GM21390 (cell line): Measurements from ENCODE around the gene NAP1L4.

ENCODE experiments used
- ATAC-seq: cut with Tn5 transposase; IDR thresholded peaks from one replicate; pipeline ENCODE4 v1.9.1; 2021; ENCODE audit not compliant: unreplicated experiment

NAP1L4 gene

DNA sequence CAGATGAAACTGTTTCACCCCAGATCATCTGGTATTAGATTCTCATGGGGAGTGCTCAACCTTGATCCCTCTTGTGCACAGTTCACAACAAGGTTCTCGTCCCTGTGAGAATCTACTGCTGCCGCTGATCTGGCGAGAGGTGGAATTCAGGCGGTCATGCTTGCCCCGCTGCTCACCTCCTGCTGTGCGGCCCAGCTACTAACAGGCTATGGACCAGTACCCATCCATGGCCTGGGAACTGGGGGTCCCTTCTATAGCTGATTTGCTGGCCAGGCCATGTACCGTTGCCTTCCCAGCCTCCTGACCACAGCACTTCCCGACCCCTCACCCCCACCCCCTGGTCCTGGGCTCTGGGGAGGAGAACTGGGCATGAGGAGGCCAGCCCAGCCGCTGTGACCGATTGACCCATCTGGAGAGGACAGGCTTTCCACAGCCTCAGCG lies 65.5 kb downstream of the NAP1L4 start:
- no peak for ATAC-seq

DNA sequence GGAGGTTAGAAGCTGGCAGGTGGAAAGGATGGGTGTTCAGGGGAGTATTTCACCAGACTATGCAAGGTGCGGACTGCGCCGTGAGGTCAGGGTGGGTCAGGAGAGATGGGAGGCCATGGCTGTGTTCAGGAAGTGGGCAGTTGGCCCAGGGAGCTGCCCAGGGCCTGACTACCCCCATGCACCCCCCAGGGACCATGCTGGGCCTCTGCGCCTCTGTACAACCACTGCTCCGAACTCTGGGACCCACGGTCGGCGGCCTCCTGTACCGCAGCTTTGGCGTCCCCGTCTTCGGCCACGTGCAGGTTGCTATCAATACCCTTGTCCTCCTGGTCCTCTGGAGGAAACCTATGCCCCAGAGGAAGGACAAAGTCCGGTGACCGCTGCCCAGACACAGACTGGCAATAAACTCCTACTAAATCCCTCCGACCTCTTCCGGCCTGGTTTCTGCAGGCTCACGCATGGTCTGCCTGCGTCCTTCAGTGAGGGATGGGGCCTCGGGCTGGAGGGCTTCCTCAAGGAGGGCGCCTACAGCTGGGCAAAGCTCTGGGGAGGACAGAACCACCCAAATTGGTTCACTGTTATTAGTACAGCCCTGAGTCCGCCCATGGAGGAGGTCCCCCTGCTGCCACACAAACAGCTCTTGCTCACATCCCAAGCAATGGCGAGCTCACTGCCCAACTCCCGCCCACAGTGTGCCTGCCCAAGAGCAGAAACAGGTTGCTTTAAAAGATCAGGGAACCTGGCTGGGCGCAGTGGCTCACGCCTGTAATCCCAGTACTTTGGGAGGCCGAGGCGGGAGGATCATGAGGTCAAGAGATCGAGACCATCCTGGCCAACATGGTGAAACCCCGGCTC lies 67.1 kb downstream of the NAP1L4 start:
- no peak for ATAC-seq

DNA sequence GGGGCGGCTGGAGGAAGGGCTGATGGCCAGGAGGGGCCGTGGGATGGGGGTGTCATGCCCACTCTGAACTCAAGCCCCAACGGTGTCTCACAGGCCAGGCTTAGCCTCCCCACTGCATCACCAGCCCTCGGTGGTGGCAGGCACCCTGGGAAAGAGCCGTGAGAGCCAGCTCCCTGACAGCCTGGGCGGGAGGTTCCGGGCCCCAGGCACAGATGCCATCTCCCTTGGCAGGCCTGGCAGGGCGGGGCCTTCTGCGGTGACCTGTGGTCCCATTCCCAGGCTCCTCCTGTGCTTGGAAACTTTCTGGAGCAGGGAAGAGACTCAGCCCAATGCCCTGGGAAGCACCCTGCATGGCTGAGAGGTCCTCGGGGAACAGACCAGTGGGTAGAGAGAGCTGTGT lies 67.7 kb downstream of the NAP1L4 start:
- no peak for ATAC-seq

DNA sequence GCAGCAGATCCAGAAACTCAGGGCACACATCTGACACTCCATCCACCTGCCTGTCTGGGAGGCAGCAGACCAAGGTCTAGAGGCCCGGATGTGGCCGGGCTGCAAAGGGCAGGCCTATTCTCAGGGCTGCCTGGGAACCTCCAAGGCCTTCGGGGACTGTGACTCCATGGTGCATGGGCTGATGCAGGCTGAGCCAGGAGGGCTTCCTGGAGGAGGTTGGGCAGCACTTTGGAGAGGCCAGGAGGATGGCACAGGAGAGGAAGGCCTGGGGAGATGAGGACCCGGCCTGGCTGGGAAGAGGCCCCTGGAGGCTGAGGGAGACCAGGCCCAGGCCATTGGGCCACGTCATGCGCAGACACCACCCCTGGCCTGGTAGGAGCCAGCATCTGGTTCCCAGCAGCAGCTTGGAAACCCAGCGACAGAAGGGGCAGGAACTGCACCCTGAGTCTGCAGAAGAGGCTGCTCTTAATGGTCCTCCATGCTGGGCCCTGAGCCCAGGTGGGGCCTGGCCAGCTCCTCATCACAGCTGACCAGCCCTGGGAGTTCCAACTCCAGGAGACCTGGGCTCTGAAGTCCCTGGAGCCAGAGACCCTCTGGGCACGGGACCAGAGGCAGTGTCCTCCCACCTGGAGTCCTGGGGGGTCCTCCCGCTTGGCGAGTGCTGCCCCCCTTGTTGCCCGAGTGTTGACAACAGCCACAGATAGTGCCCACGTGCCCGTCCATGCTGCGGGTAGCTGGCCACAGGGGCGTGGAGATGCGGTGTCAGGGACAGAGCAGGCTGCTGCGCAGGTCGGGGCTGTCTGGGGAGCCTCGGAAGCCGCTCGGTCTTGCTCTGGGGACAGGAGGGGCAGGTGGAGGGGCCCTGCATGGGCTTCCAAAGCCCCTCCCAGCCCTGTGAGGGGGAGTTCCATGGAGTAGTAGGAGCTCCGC lies 68.4 kb downstream of the NAP1L4 start:
- no peak for ATAC-seq

DNA sequence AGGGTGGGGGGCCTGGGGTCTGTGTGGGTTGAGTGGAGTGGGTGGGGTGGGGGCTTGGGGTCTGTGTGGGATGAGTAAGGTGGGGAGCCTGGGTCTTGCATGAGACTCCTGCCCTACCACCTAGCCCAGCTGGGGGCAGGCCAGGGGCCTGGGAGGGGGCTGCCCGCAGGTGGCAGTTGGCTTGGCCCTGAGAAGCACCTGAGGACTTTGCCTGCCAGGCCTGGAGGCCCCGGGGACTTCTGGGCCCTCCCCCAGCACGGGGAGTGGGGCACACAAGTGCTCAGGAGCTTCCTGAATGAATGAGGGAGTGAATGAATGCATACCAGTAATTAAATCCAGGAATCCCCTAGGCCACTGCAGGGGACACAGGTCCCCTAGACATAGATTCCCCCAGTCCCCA lies 69.5 kb downstream of the NAP1L4 start:
- no peak for ATAC-seq

DNA sequence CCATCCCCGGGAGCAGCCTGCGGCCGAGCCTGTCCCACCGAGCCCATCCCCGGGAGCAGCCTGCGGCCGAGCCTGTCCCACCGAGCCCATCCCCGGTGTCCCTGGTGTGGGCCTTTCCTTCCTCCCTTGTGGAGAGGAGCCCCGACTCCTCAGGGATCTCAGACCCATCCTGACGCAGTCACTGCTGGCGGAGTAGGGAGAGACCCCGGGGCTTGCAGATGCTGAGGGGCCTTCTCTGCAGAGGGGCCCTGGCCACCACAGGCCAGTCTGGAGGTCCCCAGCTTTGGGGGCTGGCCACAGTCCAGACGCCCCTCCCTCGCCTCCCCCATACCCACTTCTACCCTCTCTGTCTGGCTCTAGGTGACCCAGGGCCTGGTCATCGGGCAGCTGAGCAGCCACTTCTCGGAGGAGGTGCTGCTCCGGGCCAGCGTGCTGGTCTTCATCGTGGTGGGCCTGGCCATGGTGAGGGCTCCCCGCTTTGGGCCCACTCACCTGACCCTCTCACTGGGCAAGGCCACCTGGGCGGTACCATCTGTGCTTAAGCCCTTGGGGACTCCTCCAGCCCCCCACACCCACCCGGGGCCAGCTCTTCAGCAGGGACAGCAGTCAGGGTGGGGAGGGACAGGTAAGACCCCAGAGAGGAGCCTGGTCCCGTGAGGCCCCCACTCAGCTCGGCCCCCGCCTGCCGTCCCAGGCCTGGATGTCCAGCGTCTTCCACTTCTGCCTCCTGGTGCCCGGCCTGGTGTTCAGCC lies 70.2 kb downstream of the NAP1L4 start:
- ATAC-seq = no peak

DNA sequence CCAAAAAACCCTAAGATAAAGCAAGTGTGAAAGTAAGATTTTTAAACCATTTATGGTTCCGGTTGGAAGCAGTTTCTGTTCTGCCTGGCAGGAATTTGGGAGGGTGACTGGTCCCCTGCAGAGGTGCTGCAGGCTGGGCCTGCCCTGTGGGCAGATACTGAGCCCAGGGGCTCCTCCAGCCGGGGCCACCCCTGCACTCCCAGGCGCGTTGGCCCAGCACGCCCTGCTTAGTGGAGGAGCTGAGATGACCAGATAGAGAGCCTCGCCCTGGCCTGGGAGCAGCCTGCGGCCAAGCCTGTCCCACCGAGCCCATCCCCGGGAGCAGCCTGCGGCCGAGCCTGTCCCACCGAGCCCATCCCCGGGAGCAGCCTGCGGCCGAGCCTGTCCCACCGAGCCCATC lies 70.9 kb downstream of the NAP1L4 start:
- no peak for ATAC-seq

DNA sequence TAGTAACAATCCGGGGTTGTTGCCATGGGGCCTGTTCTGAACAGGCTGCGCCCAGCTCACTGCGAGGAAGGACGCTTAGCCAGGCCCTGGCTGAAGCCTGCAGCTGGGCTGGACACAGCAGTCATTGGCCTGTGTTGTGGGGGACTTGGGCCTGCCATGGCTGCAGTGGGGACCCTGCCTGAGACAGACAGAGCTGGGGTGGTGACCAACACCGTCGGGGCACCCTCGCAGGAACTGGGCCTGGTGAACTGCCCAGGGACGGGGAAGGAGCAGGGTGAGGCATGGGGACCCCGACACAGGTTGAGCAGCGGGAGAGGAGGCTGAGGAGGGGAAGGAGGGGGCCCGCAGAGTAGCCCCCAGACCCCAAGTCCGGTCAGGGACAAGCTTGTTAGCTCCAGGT lies 71.8 kb downstream of the NAP1L4 start:
- ATAC-seq = no peak

DNA sequence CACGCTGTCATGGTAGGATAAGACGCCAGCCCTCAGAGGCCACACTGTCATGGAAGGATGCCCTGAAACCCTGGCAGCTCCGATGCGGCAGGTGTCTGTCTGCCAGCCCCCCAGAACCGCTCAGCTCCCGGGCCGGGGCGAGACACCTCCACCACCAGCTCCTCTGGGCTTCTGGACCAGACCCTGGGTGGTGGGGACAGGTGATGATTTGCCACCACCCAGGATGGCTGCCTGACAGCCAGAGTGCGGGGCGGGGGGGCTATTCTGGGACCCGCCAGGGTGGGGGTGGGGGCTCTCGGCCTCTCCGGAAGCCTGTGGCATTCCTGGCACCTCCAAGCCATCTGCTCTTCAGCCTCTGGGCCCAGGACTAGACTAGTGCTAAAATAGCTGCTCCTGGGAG lies 72.3 kb downstream of the NAP1L4 start:
- no peak for ATAC-seq

DNA sequence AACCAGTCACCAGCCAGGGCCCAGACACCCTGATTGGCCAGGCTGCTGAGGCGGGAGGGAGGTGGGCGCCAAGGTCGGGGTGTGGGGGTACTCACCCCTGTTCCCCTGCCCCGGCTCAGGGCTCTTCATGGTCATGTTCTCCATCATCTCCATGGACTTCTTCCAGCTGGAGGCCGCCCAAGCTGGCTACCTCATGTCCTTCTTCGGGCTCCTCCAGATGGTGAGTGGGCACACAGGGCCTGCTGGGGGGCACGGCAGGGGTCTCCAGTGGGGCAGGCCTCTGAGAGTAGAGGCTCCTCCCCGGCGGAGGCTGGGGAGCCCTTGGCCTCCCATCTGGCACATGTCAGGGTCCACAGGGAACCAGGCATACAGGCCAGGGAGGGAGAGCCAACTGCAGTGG lies 72.9 kb downstream of the NAP1L4 start:
- no peak for ATAC-seq

DNA sequence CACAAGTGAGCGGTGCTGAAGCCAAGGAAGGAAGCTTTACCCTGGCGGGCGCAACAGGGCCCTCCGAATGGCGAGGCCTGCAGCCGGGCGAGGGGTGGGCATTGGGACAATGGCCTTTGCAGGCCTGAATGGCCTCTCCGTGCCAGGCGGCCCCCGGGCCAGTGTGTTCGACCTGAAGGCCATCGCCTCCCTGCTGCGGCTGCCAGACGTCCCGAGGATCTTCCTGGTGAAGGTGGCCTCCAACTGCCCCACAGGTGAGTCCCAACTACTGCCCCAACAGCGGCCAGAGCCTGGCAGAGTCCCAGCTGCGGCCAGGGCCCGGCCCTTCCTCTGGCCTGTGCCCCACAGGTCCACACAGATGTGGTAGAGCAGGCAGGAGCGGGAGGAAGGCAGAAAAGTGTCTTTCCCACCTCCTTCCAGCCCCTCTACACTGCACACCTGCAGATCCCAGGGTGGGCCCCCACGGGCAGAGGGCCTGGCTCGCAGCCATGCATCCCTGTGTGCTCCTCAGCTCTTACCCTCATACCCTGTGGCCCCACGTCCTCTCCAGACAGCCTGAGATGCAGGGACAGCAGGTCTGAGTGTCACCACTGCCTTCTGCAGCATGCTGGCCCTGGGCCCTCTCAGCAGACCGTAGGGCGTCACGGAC lies 74.2 kb downstream of the NAP1L4 start:
- ATAC-seq = no peak

DNA sequence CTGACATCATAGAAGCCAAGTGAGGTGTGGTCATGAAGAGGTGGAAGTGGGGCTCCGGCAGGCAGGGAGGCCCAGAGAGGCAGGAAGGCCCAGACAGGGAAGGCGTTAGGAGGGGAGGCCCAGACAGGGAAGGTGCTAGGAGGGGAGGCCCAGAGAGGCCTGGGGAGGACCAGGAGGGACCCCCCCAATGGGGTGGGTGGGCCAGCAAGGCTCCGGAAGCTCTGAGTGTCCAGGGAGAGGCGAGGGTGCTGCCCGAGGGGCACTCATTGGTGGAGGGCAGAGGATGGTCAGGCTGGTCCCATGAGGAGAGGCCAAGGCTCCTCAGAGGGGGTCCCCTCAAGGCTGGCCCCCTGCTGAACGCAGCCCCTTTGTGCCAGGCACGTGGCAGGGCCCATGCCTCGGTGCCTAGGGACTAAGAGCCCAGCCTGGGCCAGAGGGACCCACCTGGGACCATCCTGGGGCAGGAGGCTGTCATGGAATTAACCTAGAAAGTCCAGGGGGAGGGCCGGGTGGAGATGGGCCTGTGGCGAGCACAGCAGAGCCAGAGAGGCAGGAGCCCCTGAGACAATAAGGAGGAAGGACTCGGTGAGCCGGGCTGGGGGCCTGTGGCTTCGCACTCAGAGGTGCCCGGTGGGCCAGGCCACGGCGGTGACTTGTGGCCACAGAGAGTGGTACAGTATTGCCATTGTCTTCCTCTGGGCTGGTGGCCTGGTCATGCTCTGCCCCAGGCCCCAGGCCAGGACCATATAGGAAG lies 75.1 kb downstream of the NAP1L4 start:
- ATAC-seq = no peak

DNA sequence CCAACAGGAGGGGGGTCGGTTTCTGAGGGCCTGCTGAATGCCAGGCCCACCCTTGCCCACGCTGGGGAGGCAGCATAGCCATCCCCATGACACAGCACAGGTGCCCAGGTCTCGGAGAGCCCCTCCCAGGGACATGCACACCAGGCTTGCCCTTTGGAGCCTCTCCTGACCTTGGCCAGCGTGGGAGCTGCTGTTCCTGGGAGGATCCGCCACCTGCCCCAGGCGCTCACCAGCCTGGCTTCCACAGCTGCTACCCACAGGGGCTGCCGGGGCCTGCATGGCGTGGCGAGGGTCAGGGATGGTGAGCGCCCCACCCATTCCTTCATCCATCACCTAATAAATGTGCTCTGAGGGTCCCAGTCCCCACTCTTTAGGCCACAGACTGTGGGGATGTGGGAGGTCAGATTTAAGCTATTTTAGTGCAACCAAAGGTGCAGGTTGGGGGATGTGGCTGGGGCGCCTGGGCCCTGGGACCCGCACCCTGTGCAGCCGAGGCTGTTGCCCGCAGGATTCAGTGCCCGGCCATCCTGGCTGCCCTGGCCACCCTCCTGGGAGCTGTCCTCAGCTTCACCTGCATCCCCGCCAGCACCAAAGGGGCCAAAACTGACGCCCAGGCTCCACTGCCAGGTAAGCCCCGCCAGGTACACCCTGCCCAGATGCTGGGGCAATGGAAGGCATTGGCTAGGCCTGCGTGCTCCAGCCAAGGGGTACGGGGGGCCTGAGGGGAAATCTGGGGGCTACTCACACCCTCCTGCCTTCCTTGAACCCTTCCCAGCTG lies 75.8 kb downstream of the NAP1L4 start:
- no peak for ATAC-seq

DNA sequence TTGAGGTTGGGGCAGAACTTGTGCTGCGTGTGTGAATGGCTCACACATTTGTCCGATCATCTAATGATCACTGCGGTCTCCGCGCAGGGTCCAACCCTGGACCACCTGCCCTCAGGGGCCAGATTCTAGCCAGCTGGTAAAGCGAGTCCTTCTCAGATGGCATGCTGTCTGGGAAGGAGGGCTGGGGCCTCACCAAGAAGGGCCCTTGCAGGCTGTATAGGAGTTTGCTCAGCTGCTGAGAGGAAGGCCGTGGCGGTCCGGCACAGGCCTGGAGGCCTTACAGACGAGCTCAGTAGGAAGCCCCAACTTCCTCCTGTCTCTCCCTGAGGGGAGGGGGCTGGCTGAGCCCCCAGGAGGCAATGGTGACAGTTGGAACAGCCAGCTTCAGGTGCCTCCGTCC lies 76.7 kb downstream of the NAP1L4 start:
- no peak for ATAC-seq

DNA sequence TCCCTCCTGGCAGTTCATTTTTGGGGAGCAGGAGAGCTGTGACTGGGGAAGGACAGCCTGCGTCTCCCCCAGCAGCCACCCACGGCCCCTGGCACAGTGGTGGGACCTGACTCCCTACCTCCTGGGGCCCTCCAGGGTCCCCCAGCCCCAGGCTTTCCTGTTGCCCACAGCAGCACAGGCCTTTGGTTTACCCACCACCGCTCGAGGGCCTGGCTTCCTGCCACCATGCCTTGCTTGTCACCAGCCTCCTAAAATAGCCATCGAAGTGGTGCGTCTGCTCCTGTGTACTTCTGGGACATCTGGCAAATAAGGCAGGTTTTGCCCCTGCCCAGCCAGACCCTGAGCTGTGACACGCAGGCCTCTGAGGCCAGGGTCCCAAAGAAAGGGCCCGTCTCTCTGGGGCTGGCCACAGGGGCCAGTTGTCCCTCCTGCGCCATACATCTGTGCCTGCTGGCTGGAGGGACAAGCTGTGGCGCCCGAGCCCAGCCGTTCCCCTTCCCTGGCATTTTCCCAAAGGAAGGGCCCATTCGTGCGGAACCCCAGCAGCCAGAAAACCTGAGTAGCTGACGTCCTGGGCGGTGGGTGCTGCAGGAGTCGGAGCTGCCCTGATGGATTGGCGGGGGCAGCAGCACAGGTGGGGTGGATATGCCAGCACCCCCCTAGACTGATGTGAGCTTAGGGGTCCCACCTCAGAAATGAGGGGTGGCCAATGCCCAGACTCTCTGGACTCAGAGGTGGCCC lies 77.5 kb downstream of the NAP1L4 start:
- no peak for ATAC-seq

DNA sequence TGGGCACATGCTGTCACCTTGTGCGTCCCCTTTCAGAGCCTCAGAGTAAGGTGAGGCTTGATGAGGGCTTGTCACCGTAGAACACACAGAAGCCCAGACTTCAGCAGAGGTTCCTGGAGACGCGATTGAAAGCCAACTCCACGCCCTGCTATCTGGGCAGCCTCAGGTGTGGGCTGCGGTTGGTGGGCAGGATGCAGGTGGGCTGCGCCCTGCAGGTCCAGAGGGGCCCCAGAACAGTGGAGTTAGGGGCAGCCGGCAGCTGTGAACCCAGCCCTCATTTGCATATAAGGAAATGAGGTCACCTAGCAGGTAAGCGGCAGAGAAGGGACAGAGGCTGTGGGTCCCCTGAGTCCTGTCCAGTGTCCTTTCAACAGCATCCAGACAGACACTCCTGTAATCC lies 78.4 kb downstream of the NAP1L4 start:
- ATAC-seq = no peak

DNA sequence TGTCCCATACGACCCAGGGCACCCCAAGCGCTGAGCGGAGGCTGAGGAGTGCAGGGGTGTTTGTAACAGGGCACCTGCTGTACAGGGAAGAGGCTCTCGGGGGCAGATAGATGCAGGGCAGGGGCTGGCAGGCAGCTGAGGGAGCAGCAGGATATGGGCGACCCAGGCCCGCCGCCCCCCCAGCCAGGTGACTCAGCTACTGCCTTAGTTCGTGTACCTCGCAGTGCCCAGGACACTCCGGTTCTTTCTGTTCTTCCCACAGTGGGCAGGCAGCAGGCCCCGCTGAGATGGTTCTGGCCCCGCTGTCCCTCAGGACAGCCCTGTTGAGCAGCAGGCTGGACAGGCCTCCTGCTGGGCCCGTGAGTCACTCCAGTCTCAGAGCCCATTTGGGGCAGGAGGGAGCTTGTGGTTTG lies 79.1 kb downstream of the NAP1L4 start:
- no peak for ATAC-seq

DNA sequence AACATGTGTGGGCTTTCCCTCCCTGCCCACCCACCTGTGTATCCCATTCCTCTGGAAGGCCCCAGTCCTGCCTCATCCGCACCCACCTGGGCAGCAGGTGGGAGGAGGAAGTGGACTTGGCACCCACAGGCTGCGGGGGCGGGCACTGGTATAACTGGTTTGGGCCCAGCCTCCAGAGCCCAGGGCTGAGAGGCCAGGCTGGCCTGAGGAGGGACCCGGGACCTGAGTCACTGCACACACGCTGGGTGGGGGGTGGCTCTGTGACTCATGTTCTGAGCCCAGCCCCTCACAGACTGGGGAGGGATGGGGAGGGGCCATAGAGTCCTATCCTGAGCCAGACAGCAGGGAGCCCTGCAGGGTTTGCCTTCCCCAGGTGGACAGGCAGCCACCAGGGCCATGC lies 79.6 kb downstream of the NAP1L4 start:
- no peak for ATAC-seq
